Measurements from ENCODE around the gene SLC49A3. TPM values are rescaled to one million over a fixed set of nuclear protein-coding genes. Genes with fewer than 3 reads are reported as not detected.
A peak's percentile ranks its signal among the peaks of the same experiment; 100 is the strongest.

SLC49A3 gene
- total and polyA plus RNA-seq, 2 of the 4 experiments (the other 2 are of a cell fraction) = under 0.01 to 0.32 TPM

GRCh38 chr4:677431-678293, 11.3 kb downstream of the SLC49A3 start:
- ChIA-PET CTCF (no interaction called here), POLR2A (ENCODE audit: unreplicated experiment) (no interaction called here)
- Histone ChIP-seq H4K8ac (ENCODE audit: low read depth in 2 of 2, low read length in 2 of 2) (no peak overlapping the region), H3K4ac (ENCODE audit: low read depth, low read length) (no peak overlapping the region), H3K79me1 (ENCODE audit: low read depth in 1 of 2, low read length in 2 of 2) (peaks cover 17 to 23% of the 10 kb centered on the region in 2 experiments; a peak in 3 of 4 replicates), H4K20me1 (ENCODE audit: insufficient read depth, low read length) (no peaks in the 10 kb centered on the region), H3K23ac (ENCODE audit: low read depth, low read length) (no peak overlapping the region), H3K9me3 (ENCODE audit: control insufficient read depth, insufficient read depth, low read length) (no peaks in the 10 kb centered on the region), H3K4me1 (ENCODE audit: control insufficient read depth, insufficient read depth, low read length) (peaks cover 12% of the 10 kb centered on the region), H2AK5ac (ENCODE audit: low read depth, low read length) (peak overlapping the region; percentile 52), H2AK9ac (replicated peaks; ENCODE audit: low read depth, low read length, poor library complexity) (no peak overlapping the region), H3K14ac (replicated peaks; ENCODE audit: low read depth, low read length) (no peak overlapping the region), H3K36me3 (ENCODE audit: control insufficient read depth, insufficient read depth, low read length) (0 out of 2 replicates have a peak, but pooled peaks cover 1% of the 10 kb centered on the region), H3K56ac (ENCODE audit: extremely low read depth, insufficient read depth, low read length) (no peak overlapping the region), H3K27ac (ENCODE audit: insufficient read depth, low read length) (no peak overlapping the region), H2AFZ (replicated peaks; ENCODE audit: low read length, poor library complexity) (no peak overlapping the region), H3K4me2 (ENCODE audit: low read depth, low read length) (no peak overlapping the region), H2BK20ac (ENCODE audit: low read depth, low read length) (no peak overlapping the region), H2BK15ac (ENCODE audit: low read depth, low read length) (no peak overlapping the region), H4K91ac (ENCODE audit: insufficient read depth, low read depth, low read length) (no peak overlapping the region), H3K18ac (ENCODE audit: low read depth, low read length) (no peak overlapping the region), H2BK5ac (ENCODE audit: low read depth, low read length, poor library complexity, severe bottlenecking) (no peak overlapping the region), H3K9me1 (ENCODE audit: insufficient read depth, low read length) (peaks cover 4% of the 10 kb centered on the region; the same call in 1 of the 2 replicates), H4K5ac (ENCODE audit: low read depth, low read length) (no peak overlapping the region), H3K27me3 (ENCODE audit: control insufficient read depth, insufficient read depth, low read length) (no peaks in the 10 kb centered on the region), H3K9ac (ENCODE audit: low read depth, low read length) (no peak overlapping the region), H2BK120ac (ENCODE audit: low read depth, low read length) (no peak overlapping the region), H3K4me3 (ENCODE audit: insufficient read depth, low read depth, low read length) (no peak overlapping the region)
- no TSS peak for BruUV-seq (replicated peaks)
- in situ Hi-C loops (cut with MboI; ENCODE audit: low sequenced_read_pairs) (no loop called here), dilution Hi-C loops (cut with HindIII; ENCODE audit: low sequenced_read_pairs, unreplicated experiment) (no loop called here), intact Hi-C loops (cut with micrococcal nuclease) (loop anchor here (10.0 kb wide), 1 partner anchor 343 kb away; the partner anchor contains the start of gene ZNF141)
- 82% methylated on average over 16 of the region's 26 CpGs; no CpG with 5 or more reads in 1 of the 2 experiments for WGBS, 2 experiments (ENCODE audit: extremely low coverage in 2 of 2, insufficient read length in 1 of 2)
- DNase-seq = no peak
- ATAC-seq (ENCODE audit: low read depth) = no peak
- no peak for TF ChIP-seq SMC3 (IDR thresholded peaks at IDR 0.05; ENCODE audit: low read depth, low read length)
- no peak for TF ChIP-seq RAD21 (IDR thresholded peaks at IDR 0.05; ENCODE audit: low read length)
- TF ChIP-seq CTCF (conservative IDR thresholded peaks at IDR 0.05; ENCODE audit: low read depth, low read length) = no peak
- TF ChIP-seq, protein P1, sequence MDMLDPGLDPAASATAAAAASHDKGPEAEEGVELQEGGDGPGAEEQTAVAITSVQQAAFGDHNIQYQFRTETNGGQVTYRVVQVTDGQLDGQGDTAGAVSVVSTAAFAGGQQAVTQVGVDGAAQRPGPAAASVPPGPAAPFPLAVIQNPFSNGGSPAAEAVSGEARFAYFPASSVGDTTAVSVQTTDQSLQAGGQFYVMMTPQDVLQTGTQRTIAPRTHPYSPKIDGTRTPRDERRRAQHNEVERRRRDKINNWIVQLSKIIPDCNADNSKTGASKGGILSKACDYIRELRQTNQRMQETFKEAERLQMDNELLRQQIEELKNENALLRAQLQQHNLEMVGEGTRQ (IDR thresholded peaks at IDR 0.05; ENCODE audit: low read depth, low read length) = no peak
- no peak for TF ChIP-seq MAFK (IDR thresholded peaks at IDR 0.05; ENCODE audit: low read depth, low read length)
- no peak for TF ChIP-seq NFE2L2 (IDR thresholded peaks at IDR 0.05; ENCODE audit: low read depth, low read length)
- TF ChIP-seq MXI1 (IDR thresholded peaks at IDR 0.05; ENCODE audit: borderline replicate concordance, low read depth, low read length) = no peak
- no peak for TF ChIP-seq BHLHE40 (IDR thresholded peaks at IDR 0.05; ENCODE audit: low read depth, low read length)
- TF ChIP-seq ELK1 (IDR thresholded peaks at IDR 0.05; ENCODE audit: borderline replicate concordance, low read depth, low read length) = no peak
- TF ChIP-seq RFX5 (IDR thresholded peaks at IDR 0.05; ENCODE audit: low read depth, low read length) = no peak
- no peak for TF ChIP-seq MAZ (IDR thresholded peaks at IDR 0.05; ENCODE audit: borderline replicate concordance, low read depth, low read length)
- TF ChIP-seq CEBPB (IDR thresholded peaks at IDR 0.05; ENCODE audit: low read depth, low read length) = no peak
- TF ChIP-seq CHD1 (IDR thresholded peaks at IDR 0.05; ENCODE audit: low read depth, low read length) = no peak
- TF ChIP-seq RCOR1 (IDR thresholded peaks at IDR 0.05; ENCODE audit: insufficient replicate concordance, low read length) = no peak
